HG03196 (cell line): ENCODE data around the gene ABCE1.

ENCODE experiments used
- ATAC-seq: cut with Tn5 transposase; IDR thresholded peaks from one replicate; pipeline ENCODE4 v1.9.1; 2021; ENCODE audit not compliant: unreplicated experiment

ABCE1 gene

GRCh38 chr4:145176641-145177432 lies 78.7 kb downstream of the ABCE1 start:
- ATAC-seq: no peak

GRCh38 chr4:145177511-145177905 lies 79.4 kb downstream of the ABCE1 start:
- no peak for ATAC-seq

DNA sequence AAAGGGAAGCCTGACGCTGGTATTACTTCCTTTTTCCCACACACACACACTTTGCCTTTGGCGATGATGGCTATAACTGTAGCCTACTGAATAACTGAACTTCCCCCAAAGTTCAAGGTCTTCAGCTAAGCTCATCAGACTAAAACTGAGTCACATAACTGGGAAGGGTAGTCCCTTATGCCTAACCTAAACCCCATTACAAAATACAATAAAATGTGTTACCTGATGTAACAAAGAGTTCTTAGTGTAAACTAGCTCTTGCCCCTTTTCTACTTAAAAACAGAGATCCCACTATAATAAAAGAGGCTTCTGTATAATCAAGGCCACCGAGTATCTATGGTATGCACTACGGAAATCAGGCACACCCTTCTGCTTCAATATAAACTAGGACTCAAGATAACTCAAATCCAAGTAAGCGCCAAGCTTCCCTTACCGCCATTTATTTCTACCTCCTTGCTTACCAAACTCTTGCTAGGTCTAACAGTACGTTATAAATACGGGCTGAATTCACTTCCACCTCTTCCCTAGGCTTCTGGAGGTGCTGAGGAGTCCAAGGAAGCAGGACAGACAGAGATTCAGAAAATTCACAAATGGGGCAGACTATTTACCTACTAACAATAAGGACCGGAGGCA lies 79.9 kb downstream of the ABCE1 start:
- no peak for ATAC-seq

GRCh38 chr4:145178740-145179280 lies 80.7 kb downstream of the ABCE1 start:
- ATAC-seq: no peak
